HG02840 (cell line): ENCODE measurements around the gene BRD1.
"Not testable (repeated sequence)": the region's sequence is repeated elsewhere in the genome, so short reads cannot be mapped to it uniquely, and the experiment has no call there.

Experiments used
- ATAC-seq: cut with Tn5 transposase; IDR thresholded peaks from one replicate; pipeline ENCODE4 v1.9.1; 2021; ENCODE audit warnings: mild to moderate bottlenecking, moderate library complexity, moderate number of reproducible peaks; ENCODE audit not compliant: unreplicated experiment, low FRiP score

Gene BRD1

GRCh38 chr22:49785841-49786471 is 41.7 kb downstream of the BRD1 start:
- ATAC-seq = no peak

- no peak for ATAC-seq
Measured at GRCh38 chr22:49785046-49785521, 42.6 kb downstream of the BRD1 start.

GRCh38 chr22:49784630-49784971 is 43.1 kb downstream of the BRD1 start:
- ATAC-seq = no peak

- no peak for ATAC-seq
Measured at GRCh38 chr22:49783926-49784629, 43.6 kb downstream of the BRD1 start.

GRCh38 chr22:49783036-49783746 is 44.5 kb downstream of the BRD1 start:
- ATAC-seq = no peak

GRCh38 chr22:49781886-49782285 is 45.8 kb downstream of the BRD1 start:
- not testable (repeated sequence) for ATAC-seq

- no peak for ATAC-seq
Measured at GRCh38 chr22:49781289-49781782, 46.3 kb downstream of the BRD1 start.

- ATAC-seq = no peak
Measured at GRCh38 chr22:49780698-49781288, 46.9 kb downstream of the BRD1 start.

GRCh38 chr22:49779853-49780697 is 47.6 kb downstream of the BRD1 start:
- no peak for ATAC-seq

- ATAC-seq = no peak
Measured at GRCh38 chr22:49779211-49779610, 48.5 kb downstream of the BRD1 start.

- ATAC-seq = no peak
Measured at GRCh38 chr22:49777569-49778249, 50.0 kb downstream of the BRD1 start.

GRCh38 chr22:49776891-49777290 is 50.8 kb downstream of the BRD1 start:
- ATAC-seq = no peak

- no peak for ATAC-seq
Measured at GRCh38 chr22:49775867-49776511, 51.7 kb downstream of the BRD1 start.

- ATAC-seq = no peak
Measured at GRCh38 chr22:49775191-49775866, 52.3 kb downstream of the BRD1 start.

GRCh38 chr22:49774499-49775151 is 53.0 kb downstream of the BRD1 start:
- ATAC-seq = no peak

GRCh38 chr22:49774046-49774445 is 53.6 kb downstream of the BRD1 start:
- ATAC-seq = no peak

GRCh38 chr22:49773531-49773930 is 54.1 kb downstream of the BRD1 start:
- no peak for ATAC-seq

GRCh38 chr22:49772692-49773091 is 55.0 kb downstream of the BRD1 start:
- ATAC-seq = no peak
